GM19328 (cell line): ENCODE data around the gene STK32C.

Experiments
- ATAC-seq: cut with Tn5 transposase; IDR thresholded peaks from one replicate; pipeline ENCODE4 v1.9.1; 2021; ENCODE audit warnings: mild to moderate bottlenecking, moderate library complexity; ENCODE audit not compliant: unreplicated experiment

STK32C gene

GRCh38 chr10:132202070-132202970, 105.4 kb downstream of the STK32C start:
- ATAC-seq = no peak

GRCh38 chr10:132201111-132201969, 106.4 kb downstream of the STK32C start:
- no peak for ATAC-seq

- ATAC-seq = no peak
Measured at GRCh38 chr10:132200344-132201110, 107.2 kb downstream of the STK32C start.

GRCh38 chr10:132199854-132200311, 107.9 kb downstream of the STK32C start:
- ATAC-seq = no peak

GRCh38 chr10:132199268-132199853, 108.4 kb downstream of the STK32C start:
- ATAC-seq = no peak

GRCh38 chr10:132198381-132199181, 109.2 kb downstream of the STK32C start:
- no peak for ATAC-seq

- no peak for ATAC-seq
Measured at GRCh38 chr10:132198068-132198370, 109.7 kb downstream of the STK32C start.

GRCh38 chr10:132197271-132198067, 110.3 kb downstream of the STK32C start:
- no peak for ATAC-seq

- no peak for ATAC-seq
Measured at GRCh38 chr10:132196178-132197113, 111.3 kb downstream of the STK32C start.

- no peak for ATAC-seq
Measured at GRCh38 chr10:132195366-132196075, 112.2 kb downstream of the STK32C start.

- no peak for ATAC-seq
Measured at GRCh38 chr10:132194726-132195125, 113.0 kb downstream of the STK32C start.

- ATAC-seq = no peak
Measured at GRCh38 chr10:132193907-132194552, 113.7 kb downstream of the STK32C start.

GRCh38 chr10:132192991-132193665, 114.6 kb downstream of the STK32C start:
- no peak for ATAC-seq

- no peak for ATAC-seq
Measured at GRCh38 chr10:132192076-132192975, 115.4 kb downstream of the STK32C start.

- ATAC-seq = no peak
Measured at GRCh38 chr10:132189810-132190422, 117.8 kb downstream of the STK32C start.
